Endothelial cell (in vitro differentiated cells): ENCODE data around the gene PRPH2. TPM values are rescaled to one million over a fixed set of nuclear protein-coding genes. Genes with fewer than 3 reads are reported as not detected.

Source experiments
- DNase-seq: peaks from one replicate; pipeline ENCODE4 v3.0.0; 2021; ENCODE audit warnings: low spot score
- H3K27ac Mint-ChIP-seq: one replicate; pipeline ENCODE4 v1.8.0; 2021; ENCODE audit warnings: mixed read lengths, inconsistent platforms; ENCODE audit not compliant: unreplicated experiment
- H3K27me3 Mint-ChIP-seq: one replicate; pipeline ENCODE4 v1.8.0; 2021; ENCODE audit warnings: mild to moderate bottlenecking, moderate library complexity, mixed read lengths, inconsistent platforms; ENCODE audit not compliant: unreplicated experiment
- H3K36me3 Mint-ChIP-seq: one replicate; pipeline ENCODE4 v1.8.0; 2021; ENCODE audit warnings: mild to moderate bottlenecking, low read depth, mixed read lengths, inconsistent platforms; ENCODE audit not compliant: unreplicated experiment
- H3K4me1 Mint-ChIP-seq: one replicate; pipeline ENCODE4 v1.8.0; 2021; ENCODE audit warnings: mild to moderate bottlenecking, mixed read lengths, inconsistent platforms; ENCODE audit not compliant: unreplicated experiment
- H3K4me3 Mint-ChIP-seq: one replicate; pipeline ENCODE4 v1.8.0; 2021; ENCODE audit warnings: mild to moderate bottlenecking, mixed read lengths, inconsistent platforms; ENCODE audit not compliant: unreplicated experiment
- H3K9me3 Mint-ChIP-seq: one replicate; pipeline ENCODE4 v1.8.0; 2021; ENCODE audit warnings: mixed read lengths, inconsistent platforms; ENCODE audit not compliant: unreplicated experiment
- CTCF ChIP-seq: fragments of 200-600 bp; sonication (generic); IDR thresholded peaks from one replicate; pipeline ENCODE4 v1.5.0; 2021; ENCODE audit warnings: antibody characterized with exemption; ENCODE audit not compliant: unreplicated experiment
- total RNA-seq: library from RNA; stranded (reverse); fragmentation: NEBNext Ultra II Directional; extraction: Animal tissue kit (Norgen Biotek cat#: 25700); gene quantifications from one replicate; pipeline ENCODE4 v1.2.1, GENCODE V29; 2021; ENCODE audit not compliant: unreplicated experiment

The PRPH2 gene
- total RNA-seq, 1 donor from 2014 or later: 0.15 TPM

- H3K36me3 Mint-ChIP-seq: no peaks in the 10 kb centered on the region
- no peak for DNase-seq
- peaks cover 2% of the 10 kb centered on the region for H3K4me1 Mint-ChIP-seq
- H3K9me3 Mint-ChIP-seq: no peaks in the 10 kb centered on the region
- no peak overlapping the region for H3K27ac Mint-ChIP-seq
- H3K4me3 Mint-ChIP-seq: no peak overlapping the region
- peaks cover 4% of the 10 kb centered on the region for H3K27me3 Mint-ChIP-seq
- no peak for TF ChIP-seq CTCF
These were observed 5.2 kb upstream of the PRPH2 start for GRCh38 chr6:42727627-42728026.

GRCh38 chr6:42727087-42727611 lies 4.8 kb upstream of the PRPH2 start:
- DNase-seq: no peak
- Mint-ChIP-seq H3K4me3 (no peak overlapping the region), H3K27me3 (peaks cover 3% of the 10 kb centered on the region), H3K4me1 (peaks cover 2% of the 10 kb centered on the region), H3K36me3 (no peaks in the 10 kb centered on the region), H3K27ac (no peak overlapping the region), H3K9me3 (no peaks in the 10 kb centered on the region)
- no peak for TF ChIP-seq CTCF

GRCh38 chr6:42726485-42727086 lies 4.2 kb upstream of the PRPH2 start:
- H3K4me3 Mint-ChIP-seq: peak overlapping the region; percentile 18
- H3K27me3 Mint-ChIP-seq: peaks cover 3% of the 10 kb centered on the region
- peak; percentile 30 for DNase-seq
- peak; percentile 87 for TF ChIP-seq CTCF
- H3K36me3 Mint-ChIP-seq: no peaks in the 10 kb centered on the region
- no peaks in the 10 kb centered on the region for H3K9me3 Mint-ChIP-seq
- H3K27ac Mint-ChIP-seq: no peak overlapping the region
- peaks cover 2% of the 10 kb centered on the region for H3K4me1 Mint-ChIP-seq

GRCh38 chr6:42726026-42726425 lies 3.6 kb upstream of the PRPH2 start:
- no peak for DNase-seq
- TF ChIP-seq CTCF: no peak
- Mint-ChIP-seq H3K27ac (no peak overlapping the region), H3K4me1 (peaks cover 2% of the 10 kb centered on the region), H3K9me3 (no peaks in the 10 kb centered on the region), H3K27me3 (peaks cover 3% of the 10 kb centered on the region), H3K4me3 (peak overlapping the region; percentile 18), H3K36me3 (no peaks in the 10 kb centered on the region)

- no peak overlapping the region for H3K4me3 Mint-ChIP-seq
- TF ChIP-seq CTCF: no peak
- H3K9me3 Mint-ChIP-seq: no peaks in the 10 kb centered on the region
- H3K27me3 Mint-ChIP-seq: peaks cover 3% of the 10 kb centered on the region
- DNase-seq: no peak
- H3K4me1 Mint-ChIP-seq: peaks cover 8% of the 10 kb centered on the region
- no peak overlapping the region for H3K27ac Mint-ChIP-seq
- no peaks in the 10 kb centered on the region for H3K36me3 Mint-ChIP-seq
These were observed 2.4 kb upstream of the PRPH2 start for GRCh38 chr6:42724825-42725224.
